ENCODE data around the gene COL6A1. TPM values are rescaled to one million over a fixed set of nuclear protein-coding genes. Genes with fewer than 3 reads are reported as not detected.
"Not testable (repeated sequence)": the region's sequence is repeated elsewhere in the genome, so short reads cannot be mapped to it uniquely, and the experiment has no call there.

COL6A1 gene
- polyA plus RNA-seq, 1 experiment, result 493 TPM

- TF ChIP-seq CTCF (IDR thresholded peaks at IDR 0.05; ENCODE audit: low read depth, low read length), result no peak
- Histone ChIP-seq H3K9me3 (ENCODE audit: control insufficient read depth, insufficient read depth, low read length) (peaks cover 5% of the 10 kb centered on the region; the same call in 1 of the 2 replicates), H3K4me3 (ENCODE audit: low read depth, low read length) (no peak overlapping the region), H3K27ac (ENCODE audit: low read depth, low read length) (no peak overlapping the region), H3K27me3 (ENCODE audit: control insufficient read depth, insufficient read depth, low read length) (peaks cover 7% of the 10 kb centered on the region)
- no peak for DNase-seq (ENCODE audit: low read depth, low spot score)
- ChIA-PET POLR2A (no interaction called here), CTCF (interaction anchor here (0.7 to 1.4 kb wide), 3 partner anchors 9 to 399 kb away, joined by 3 to 8 read pairs (median 4); no protein-coding TSS in a partner anchor)
Observed at GRCh38 chr21:45954921-45955320, 26.6 kb upstream of the COL6A1 start.

GRCh38 chr21:45957551-45957950, 24.0 kb upstream of the COL6A1 start:
- Histone ChIP-seq H3K27ac (ENCODE audit: low read depth, low read length) (no peak overlapping the region), H3K9me3 (ENCODE audit: control insufficient read depth, insufficient read depth, low read length) (peaks cover 9% of the 10 kb centered on the region), H3K4me3 (ENCODE audit: low read depth, low read length) (no peak overlapping the region), H3K27me3 (ENCODE audit: control insufficient read depth, insufficient read depth, low read length) (peaks cover 5% of the 10 kb centered on the region)
- ChIA-PET CTCF (interaction anchor here (1.5 kb wide), 2 partner anchors 12 to 186 kb away, joined by 3 to 6 read pairs; no protein-coding TSS in a partner anchor), POLR2A (no interaction called here)
- no peak for DNase-seq (ENCODE audit: low read depth, low spot score)
- no peak for TF ChIP-seq CTCF (IDR thresholded peaks at IDR 0.05; ENCODE audit: low read depth, low read length)

GRCh38 chr21:45957981-45958600, 23.5 kb upstream of the COL6A1 start:
- CTCF ChIA-PET, result interaction anchor here (1.5 kb wide), 2 partner anchors 11 to 185 kb away, joined by 3 to 6 read pairs; no protein-coding TSS in a partner anchor
- Histone ChIP-seq H3K4me3 (ENCODE audit: low read depth, low read length) (no peak overlapping the region; the same call in 1 of the 2 replicates), H3K9me3 (ENCODE audit: control insufficient read depth, insufficient read depth, low read length) (peaks cover 9% of the 10 kb centered on the region), H3K27ac (ENCODE audit: low read depth, low read length) (no peak overlapping the region), H3K27me3 (ENCODE audit: control insufficient read depth, insufficient read depth, low read length) (peaks cover 5% of the 10 kb centered on the region)
- POLR2A ChIA-PET, result interaction anchor here (0.7 kb wide), 1 partner anchor 17 kb away, joined by 3 read pairs; no protein-coding TSS in a partner anchor
- no peak for TF ChIP-seq CTCF (IDR thresholded peaks at IDR 0.05; ENCODE audit: low read depth, low read length)
- DNase-seq (ENCODE audit: low read depth, low spot score), result no peak

GRCh38 chr21:45959182-45959581, 22.4 kb upstream of the COL6A1 start:
- no peak overlapping the region for H3K4me3 ChIP-seq (ENCODE audit: low read depth, low read length)
- peaks cover 9% of the 10 kb centered on the region for H3K9me3 ChIP-seq (ENCODE audit: control insufficient read depth, insufficient read depth, low read length)
- CTCF ChIA-PET, result no interaction called here
- no peak for DNase-seq (ENCODE audit: low read depth, low spot score)
- H3K27ac ChIP-seq (ENCODE audit: low read depth, low read length), result no peak overlapping the region
- H3K27me3 ChIP-seq (ENCODE audit: control insufficient read depth, insufficient read depth, low read length), result peaks cover 5% of the 10 kb centered on the region
- no peak for TF ChIP-seq CTCF (IDR thresholded peaks at IDR 0.05; ENCODE audit: low read depth, low read length)
- POLR2A ChIA-PET, result no interaction called here

- ChIA-PET CTCF (no interaction called here), POLR2A (no interaction called here)
- Histone ChIP-seq H3K9me3 (ENCODE audit: control insufficient read depth, insufficient read depth, low read length) (peaks cover 12% of the 10 kb centered on the region), H3K4me3 (ENCODE audit: low read depth, low read length) (no peak overlapping the region), H3K27ac (ENCODE audit: low read depth, low read length) (no peak overlapping the region), H3K27me3 (ENCODE audit: control insufficient read depth, insufficient read depth, low read length) (peaks cover 5% of the 10 kb centered on the region)
- no peak for TF ChIP-seq CTCF (IDR thresholded peaks at IDR 0.05; ENCODE audit: low read depth, low read length)
- DNase-seq (ENCODE audit: low read depth, low spot score), result no peak
Observed at GRCh38 chr21:45959779-45960390, 21.7 kb upstream of the COL6A1 start.

- H3K9me3 ChIP-seq (ENCODE audit: control insufficient read depth, insufficient read depth, low read length), result peaks cover 15% of the 10 kb centered on the region
- H3K27me3 ChIP-seq (ENCODE audit: control insufficient read depth, insufficient read depth, low read length); H3K27ac ChIP-seq (ENCODE audit: low read depth, low read length); DNase-seq (ENCODE audit: low read depth, low spot score); CTCF ChIA-PET; POLR2A ChIA-PET; H3K4me3 ChIP-seq (ENCODE audit: low read depth, low read length): not testable (repeated sequence)
Observed at GRCh38 chr21:45961408-45961807, 20.2 kb upstream of the COL6A1 start.

Data from AG04450 (cell line).